HG03060 (cell line): ENCODE measurements around the gene MATR3.
"Not testable (repeated sequence)": the region's sequence is repeated elsewhere in the genome, so short reads cannot be mapped to it uniquely, and the experiment has no call there.

Experiments
- ATAC-seq: cut with Tn5 transposase; IDR thresholded peaks from one replicate; pipeline ENCODE4 v1.9.1; 2021; ENCODE audit warnings: low read depth, moderate number of reproducible peaks; ENCODE audit not compliant: unreplicated experiment

MATR3 gene, protein sequence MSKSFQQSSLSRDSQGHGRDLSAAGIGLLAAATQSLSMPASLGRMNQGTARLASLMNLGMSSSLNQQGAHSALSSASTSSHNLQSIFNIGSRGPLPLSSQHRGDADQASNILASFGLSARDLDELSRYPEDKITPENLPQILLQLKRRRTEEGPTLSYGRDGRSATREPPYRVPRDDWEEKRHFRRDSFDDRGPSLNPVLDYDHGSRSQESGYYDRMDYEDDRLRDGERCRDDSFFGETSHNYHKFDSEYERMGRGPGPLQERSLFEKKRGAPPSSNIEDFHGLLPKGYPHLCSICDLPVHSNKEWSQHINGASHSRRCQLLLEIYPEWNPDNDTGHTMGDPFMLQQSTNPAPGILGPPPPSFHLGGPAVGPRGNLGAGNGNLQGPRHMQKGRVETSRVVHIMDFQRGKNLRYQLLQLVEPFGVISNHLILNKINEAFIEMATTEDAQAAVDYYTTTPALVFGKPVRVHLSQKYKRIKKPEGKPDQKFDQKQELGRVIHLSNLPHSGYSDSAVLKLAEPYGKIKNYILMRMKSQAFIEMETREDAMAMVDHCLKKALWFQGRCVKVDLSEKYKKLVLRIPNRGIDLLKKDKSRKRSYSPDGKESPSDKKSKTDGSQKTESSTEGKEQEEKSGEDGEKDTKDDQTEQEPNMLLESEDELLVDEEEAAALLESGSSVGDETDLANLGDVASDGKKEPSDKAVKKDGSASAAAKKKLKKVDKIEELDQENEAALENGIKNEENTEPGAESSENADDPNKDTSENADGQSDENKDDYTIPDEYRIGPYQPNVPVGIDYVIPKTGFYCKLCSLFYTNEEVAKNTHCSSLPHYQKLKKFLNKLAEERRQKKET

DNA sequence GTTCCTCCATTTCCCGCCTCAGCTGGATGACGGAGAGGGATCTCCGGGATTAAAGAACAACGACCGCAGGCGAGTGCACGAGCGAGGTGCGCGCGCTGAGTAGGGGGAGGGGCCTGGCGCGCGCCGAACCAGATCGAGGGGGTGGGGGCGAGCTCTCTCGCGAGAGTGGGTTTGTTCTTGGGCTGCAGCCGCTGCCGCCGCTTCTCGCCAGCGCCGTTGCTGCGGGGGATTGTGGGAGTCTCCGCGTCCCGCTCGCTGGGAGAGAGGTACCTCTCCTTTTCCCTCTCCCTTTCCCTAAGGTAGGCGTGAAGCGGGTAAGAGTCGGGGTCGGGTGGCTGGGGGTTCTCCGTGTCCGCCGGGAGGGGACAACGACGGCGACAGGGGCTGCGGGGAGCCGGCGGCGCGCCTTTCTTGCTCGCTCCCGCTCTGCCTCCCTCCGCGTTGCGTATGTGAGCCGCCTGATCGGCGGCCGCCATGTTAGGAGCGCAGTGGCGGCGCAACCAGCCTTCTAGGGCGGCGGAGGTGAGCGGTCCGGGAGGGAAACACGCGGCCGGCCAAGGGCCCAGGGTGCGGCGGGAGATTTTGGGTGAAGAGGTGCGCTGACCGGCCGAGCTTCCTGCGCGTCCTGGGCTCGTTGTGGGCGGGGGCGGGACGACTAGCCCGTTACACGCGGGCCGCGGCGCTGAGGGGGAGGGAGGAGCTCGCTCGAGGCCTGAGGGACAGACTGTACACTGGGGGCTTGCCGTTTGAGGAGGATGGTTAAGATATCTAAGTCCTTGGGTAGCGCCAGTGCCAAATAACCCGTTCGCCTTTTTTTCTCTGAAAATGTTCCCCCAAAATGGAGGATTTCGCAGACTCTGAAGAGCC is at the start of gene MATR3:
Gene MATR3, plus strand, starts transcription at position 234 of the 867 bp plus-strand sequence. CDS start 13,676 bp downstream, outside the sequence.
- peak; percentile 62 for ATAC-seq

DNA sequence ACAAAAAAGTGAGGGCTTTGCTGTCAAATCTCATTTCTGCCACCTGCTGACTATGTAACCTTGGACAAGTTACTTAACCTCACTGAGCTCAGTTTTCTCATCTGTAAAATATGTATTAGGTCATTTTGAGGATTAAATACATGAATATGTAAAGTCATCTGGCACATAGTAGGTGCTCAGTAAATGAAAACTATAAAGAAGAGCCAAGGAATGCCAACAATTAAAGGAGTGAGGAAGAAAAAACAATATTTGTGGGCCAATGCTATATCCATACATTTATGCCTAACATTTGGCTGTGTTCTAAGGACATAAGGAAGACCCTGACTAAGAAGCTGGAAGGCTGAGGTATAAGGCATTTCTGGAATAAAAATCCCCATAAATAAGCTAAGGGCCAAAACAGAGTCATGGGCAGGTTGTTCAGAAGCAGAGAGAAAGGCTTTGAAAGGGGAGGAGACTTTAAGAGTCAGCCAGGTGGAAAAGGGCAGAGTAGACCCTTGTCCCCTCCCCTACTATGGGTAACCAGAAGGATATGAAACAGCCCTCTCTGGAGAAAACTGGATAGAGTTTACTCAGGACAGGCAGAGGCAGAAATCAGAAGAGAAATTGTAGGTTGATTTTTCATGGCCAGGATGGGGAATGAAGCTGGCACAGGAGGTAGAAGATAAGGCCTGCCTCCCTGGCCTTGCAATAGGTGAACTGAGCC is 47.8 kb upstream of the MATR3 start:
- ATAC-seq = no peak

DNA sequence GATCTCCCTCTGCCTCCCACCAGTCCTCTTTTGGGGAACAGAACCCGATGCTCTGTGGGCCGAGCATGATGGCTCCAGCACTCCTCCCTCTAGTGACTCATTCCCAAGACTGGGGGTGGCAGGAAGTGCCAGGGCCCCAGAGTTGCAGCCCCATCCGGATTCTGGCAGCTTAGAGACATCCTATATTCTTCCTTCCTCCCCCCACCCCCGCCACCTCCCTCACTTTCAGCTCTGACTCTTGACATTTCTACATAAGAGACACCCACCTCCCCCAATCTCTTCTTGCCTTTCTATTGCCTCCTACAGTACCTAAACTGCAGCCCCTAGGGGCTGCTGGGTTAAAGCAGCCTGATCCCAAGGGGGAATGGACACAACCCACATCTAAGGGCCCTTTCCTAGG is 47.1 kb upstream of the MATR3 start:
- ATAC-seq = no peak

DNA sequence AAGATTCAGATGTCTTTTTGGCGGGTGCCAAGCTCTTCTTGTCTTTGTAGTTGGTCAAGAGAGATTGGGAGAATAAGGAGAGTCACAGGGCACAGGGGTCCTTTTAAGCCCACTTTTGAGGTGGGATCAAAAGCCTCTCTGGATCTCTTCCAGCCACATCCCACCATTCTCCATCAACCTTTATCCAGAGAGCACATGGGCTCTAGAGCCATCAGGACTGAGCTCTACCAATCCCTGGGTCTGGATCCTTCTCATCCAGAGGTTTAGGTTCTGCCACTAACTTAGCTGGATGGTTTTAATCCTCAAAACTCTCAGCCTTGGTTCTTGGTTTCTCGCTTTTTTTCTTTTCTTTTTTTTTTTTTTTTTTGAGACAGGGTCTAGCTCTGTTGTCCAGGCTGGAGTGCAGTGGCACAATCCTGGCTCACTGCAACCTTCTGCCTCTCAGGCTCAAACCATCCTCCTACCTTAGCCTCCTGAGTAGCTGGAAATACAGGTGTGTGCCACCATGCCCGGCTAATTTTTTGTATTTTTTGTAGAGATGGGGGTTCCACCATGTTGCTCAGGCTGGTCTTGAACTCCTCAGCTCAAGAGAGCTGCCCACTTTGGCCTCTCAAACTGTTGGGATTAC is 44.6 kb upstream of the MATR3 start:
- ATAC-seq = no peak

DNA sequence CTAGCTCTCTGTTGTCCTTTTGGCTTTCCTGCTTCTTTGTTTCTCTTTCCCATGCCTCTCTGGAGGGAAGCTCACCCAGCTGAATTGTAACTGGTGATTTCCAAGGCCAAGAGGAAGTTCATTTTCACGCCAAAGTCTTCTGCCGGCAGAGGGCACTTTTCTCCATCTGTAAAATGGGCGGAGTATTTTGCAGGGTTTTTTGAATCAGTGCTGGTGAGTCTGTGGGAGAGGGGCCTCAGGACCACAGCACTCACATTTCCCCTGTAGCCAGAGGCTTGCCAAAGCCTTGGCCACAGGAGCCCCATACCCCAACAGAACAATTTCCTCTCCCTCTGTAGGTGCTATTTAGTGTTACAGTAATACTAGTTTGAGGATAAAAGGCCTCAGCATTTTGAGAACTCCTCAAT is 42.3 kb upstream of the MATR3 start:
- ATAC-seq = no peak

DNA sequence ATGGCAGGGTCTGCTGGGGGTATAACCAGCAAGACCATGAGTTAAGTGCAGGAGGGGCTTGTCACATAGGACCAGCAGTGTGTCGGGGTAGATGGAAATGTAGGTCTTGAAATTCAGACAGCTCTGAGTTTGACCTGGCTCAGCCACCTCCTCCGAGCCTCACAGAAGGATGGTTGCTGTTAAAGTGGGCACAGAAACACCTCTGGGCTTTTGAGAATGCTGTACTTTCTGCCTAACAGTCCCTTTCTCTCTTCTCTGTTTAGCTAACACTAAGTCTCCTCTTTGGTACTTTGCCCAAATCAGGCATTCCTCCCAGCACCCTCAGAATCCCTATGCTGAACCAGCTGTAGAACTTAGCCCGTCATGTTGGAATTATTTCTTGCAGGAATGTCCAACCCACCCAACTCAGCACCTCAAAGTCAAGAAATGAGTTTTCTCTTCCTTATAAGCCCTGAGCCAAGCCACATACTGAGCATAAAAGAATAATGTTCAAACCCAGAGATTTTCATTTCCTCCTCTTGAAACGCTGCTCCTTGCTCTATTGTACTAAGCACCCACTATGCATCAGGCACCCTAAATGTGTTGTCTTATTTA is 41.7 kb upstream of the MATR3 start:
- ATAC-seq = no peak

DNA sequence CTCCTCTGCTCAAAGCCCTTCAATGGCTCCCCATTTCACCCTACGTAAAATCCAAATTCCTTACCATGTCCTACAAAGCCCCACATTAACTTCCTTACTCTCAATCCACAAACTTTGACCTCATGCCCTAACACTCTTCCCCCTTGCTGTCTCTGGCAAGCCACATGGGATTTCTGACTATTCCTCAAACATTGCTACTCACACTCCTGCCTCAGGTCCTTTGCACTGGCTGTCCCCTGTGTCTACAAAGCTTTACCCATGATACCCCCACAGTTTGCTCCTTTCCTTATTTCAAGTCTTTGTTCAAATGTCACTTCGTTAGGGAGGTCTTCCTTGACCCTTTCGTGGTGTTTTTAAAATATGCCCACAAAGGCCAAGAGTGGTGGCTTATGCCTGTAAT is 40.4 kb upstream of the MATR3 start:
- no peak for ATAC-seq

DNA sequence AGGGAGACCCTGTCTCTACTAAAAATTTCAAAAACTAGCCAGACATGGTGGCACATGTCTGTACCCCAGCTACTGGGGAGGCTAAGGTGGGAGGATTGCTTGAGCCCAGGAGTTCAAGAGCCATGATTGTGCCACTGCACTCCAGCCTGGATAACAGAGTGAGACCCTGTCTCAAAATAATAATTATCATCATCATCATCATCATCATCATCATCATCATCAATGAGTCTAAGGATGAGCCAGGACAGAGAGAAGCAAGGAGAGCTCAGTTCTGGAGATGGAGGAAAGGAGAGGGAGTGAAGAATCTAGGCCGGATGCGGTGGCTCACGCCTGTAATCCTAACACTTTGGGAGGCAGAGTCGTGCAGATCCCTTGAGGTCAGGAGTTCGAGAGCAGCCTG is 36.7 kb upstream of the MATR3 start:
- no peak for ATAC-seq

DNA sequence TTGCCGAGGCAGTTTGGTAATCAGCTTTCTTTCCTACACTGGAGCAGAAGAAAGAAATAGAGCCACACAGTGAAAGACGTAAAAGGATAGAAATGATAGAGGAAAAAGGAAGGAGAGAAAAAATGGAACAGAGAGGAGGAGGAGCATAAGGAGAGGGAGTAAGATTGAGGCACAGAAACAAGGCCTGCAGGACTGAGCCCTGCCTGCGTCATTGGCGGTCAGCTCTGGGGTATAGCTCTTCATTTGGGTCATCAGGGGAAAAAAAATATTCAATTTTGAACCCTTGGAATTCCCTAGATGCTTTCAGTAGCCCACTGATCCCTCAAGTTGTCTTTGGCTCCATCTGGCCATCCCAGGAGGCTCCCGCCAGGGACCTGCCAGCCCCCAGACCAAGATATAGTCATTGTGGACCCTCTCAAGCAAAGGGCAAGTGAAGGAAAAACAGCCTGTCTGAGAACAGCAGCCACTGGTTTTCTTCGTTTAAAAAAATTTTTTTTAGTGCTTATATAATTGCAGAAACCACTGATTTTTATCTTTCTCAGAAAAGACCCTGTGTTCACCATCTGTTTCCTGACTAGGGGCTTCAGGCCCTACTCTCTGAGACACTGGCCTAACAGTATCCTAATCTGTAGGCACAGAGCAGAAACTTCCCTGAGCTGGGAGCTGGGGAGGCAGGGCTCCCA is 31.3 kb upstream of the MATR3 start:
- no peak for ATAC-seq

DNA sequence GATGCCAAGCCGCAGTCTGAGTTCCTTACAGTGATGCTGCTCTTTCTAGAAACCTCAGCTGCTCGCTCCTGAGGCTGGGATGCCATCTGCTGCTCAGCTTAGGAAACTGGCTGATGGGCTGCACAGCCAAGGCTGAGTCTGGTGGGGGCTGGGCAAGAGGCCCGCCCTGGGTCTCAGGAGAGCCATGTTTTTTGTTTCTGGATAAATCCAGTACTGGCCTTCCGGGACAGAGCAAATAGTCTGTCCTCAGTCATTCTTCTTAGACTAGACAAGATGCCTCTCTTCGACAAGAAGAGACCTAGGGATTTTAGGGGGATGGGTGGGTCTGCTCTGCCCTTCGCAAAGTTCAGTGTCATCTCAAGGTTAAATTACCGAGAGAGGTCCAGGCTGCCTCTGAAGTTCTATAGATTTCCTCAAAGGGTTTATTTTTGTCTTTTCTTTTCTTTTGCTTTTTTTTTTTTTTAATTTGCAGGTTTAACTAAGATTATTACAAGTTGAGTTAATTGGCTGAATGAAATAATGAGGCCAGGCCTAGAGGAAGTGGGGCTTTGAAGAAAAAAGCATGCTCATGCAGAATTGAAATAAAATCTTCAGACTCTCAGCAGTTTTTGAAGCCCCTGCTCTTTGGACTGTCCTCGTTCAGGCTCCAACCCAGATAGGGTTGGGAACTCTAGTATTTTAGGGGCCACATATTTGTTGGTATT is 30.6 kb upstream of the MATR3 start:
- no peak for ATAC-seq

DNA sequence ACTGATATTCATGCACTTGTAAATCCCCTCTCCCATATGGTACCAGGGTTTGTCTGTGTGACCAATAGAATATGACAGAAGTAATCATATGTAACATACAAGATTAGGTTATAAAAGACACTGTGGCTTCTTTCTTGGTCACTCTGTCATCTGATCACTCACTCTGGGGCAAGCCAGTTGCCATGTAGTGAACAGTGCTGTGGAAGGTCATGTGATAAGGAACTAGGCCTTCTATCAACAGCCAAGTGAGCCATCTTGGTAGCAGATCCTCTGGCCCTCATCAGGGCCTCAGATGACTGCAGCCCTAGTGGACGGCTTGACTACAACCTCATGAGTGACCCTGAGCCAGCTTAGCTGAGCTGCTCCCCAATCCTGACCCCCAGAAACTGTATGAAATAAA is 30.0 kb upstream of the MATR3 start:
- ATAC-seq = no peak

DNA sequence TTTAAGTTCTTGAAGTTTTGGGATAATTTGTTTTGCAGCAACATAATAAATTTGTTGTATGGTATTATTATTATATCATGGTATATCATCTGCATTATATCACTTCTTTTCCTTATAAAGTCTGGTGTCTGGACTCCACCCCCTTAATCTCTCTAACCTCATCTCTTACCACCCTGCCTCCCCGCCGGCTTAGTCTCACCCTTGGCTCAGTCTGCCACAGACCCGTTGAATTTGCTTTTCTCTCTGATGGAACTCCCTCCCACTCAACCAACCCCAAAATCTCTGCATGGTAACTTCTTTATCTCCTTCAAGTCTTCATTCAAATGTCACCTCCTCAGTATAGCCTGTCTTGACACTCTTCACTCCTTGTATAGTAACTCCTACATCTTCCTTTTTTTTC is 29.6 kb upstream of the MATR3 start:
- no peak for ATAC-seq

DNA sequence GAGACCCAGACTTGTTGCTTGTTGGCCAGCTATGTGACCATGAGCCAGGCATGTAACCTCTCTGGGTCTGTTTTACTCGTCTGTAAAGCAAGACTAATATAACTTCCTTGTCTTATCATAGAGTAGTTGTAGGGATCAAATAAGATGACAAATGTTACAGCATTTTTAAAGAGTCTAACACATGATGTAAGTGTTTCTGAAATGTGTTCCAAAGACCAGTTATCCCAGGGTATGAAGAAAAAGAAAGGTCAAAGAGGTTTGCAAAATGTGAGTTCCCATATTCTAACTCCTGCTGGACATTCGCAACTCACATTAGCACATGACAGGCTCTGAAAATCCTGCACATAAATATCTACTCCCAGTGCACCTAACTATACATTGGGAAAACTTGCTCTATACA is 28.5 kb upstream of the MATR3 start:
- ATAC-seq = no peak

DNA sequence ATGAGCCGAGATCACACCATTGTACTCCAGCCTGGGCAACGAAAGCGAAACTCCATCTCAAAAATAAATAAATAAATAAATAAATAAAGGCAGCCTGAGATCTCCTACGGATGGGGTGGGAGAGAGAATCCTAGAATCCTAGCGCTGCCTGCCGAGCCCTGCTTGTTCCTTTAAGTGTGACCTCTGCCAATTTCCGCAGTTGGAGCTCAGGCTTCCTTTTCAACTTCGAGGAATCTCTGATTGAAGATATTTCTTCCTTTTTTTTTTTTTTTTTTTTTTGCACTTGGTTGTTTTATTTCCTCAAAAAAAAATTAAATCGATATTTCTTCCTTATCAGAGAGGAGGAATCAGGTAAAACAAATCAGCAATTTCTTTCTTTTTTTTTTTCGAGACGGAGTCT is 27.3 kb upstream of the MATR3 start:
- ATAC-seq = no peak

DNA sequence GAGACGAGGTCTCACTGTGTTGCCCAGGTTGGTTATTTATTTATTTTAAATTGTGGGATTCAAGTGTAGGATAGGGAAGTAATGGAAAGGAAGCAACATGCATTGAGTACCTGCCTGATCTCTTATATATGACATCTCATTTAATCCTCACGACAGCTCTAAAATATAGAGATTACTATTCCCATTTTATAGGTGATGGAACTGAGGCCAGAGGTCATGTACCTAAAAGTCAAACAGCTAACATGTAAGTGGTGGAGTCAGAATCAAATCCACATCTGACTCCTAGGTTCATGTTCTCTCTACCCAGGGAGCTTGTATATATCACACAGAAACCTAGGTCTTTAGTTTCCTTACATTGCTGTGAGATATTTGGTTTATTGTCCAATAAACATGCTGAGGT is 26.1 kb upstream of the MATR3 start:
- no peak for ATAC-seq

DNA sequence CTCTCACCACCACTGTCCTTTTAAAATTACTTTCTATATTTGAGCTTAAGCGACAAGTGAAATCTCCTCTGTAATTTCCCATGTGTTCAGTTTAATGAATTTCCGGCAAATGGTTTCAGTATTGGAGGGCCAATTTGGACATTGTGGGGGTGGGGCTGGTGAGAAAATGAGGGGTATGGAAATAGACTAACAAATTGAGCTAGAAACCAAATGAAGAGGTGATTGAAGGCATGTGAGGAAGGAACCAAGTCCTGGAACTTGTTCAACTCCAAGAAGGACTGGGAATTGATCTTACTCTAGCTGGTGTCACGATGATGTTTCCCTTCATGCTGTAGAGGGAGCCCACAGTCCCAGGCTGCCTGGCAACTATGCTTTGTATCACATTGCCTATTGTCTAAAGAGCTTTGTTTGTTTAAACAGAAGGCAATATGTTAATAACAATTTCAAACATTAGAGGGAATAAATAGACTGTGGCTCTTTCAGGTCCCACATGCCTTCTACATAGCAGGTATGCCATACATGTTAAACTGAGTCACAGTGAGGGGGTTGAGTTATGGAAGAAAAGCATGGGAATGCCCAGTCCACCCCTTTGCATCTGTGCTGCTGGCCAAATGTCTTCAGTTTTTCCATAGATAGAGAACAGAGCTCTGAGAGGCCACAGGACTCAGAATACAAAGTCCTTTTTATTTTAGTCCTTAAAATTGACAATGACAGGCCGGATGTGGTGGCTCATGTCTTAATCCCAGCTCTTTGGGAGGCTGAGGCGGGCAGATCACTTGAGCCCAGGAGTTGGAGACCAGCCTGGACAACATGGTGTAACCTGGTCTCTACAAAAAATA is 25.0 kb upstream of the MATR3 start:
- ATAC-seq = no peak

DNA sequence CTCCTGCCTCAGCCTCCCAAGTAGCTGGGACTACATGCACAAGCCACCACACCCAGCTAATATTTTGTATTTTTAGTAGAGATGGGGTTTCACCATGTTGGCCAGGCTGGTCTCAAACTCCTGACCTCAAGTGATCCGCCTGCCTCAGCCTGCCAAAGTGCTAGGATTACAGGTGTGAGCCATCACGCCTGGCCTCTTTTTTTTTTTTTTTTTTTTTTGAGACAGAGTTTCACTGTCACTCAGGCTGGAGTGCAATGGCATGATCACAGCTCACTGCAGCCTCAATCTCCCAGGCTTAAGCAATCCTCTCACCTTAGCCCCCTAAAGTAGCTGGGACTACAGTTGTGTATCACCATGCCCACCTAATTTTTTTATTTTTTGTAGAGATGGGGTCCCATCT is 22.8 kb upstream of the MATR3 start:
- not testable (repeated sequence) for ATAC-seq
